NCI-H524 treated with DMSO at 0.1 percent for 48 hours (cell line): ENCODE results near the gene CIAPIN1.

Experiments used
- DNase-seq: peaks from one replicate; lab custom pipeline; 2025; lab: John Stamatoyannopoulos, UW

Gene CIAPIN1

DNA sequence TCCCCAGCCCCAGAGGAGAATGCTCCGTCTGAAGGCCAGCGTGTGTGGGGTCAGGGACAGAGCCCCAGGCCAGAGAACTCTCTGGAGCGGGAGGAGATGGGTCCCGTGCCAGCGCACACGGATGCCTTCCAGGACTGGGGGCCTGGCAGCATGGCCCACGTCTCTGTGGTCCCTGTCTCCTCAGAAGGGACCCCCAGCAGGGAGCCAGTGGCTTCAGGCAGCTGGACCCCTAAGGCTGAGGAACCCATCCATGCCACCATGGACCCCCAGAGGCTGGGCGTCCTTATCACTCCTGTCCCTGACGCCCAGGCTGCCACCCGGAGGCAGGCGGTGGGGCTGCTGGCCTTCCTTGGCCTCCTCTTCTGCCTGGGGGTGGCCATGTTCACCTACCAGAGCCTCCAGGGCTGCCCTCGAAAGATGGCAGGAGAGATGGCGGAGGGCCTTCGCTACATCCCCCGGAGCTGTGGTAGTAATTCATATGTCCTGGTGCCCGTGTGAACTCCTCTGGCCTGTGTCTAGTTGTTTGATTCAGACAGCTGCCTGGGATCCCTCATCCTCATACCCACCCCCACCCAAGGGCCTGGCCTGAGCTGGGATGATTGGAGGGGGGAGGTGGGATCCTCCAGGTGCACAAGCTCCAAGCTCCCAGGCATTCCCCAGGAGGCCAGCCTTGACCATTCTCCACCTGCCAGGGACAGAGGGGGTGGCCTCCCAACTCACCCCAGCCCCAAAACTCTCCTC is 64.5 kb downstream of the CIAPIN1 start:
- no peak for DNase-seq

- DNase-seq: no peak
Measured at GRCh38 chr16:57381791-57382534, 65.2 kb downstream of the CIAPIN1 start.

DNA sequence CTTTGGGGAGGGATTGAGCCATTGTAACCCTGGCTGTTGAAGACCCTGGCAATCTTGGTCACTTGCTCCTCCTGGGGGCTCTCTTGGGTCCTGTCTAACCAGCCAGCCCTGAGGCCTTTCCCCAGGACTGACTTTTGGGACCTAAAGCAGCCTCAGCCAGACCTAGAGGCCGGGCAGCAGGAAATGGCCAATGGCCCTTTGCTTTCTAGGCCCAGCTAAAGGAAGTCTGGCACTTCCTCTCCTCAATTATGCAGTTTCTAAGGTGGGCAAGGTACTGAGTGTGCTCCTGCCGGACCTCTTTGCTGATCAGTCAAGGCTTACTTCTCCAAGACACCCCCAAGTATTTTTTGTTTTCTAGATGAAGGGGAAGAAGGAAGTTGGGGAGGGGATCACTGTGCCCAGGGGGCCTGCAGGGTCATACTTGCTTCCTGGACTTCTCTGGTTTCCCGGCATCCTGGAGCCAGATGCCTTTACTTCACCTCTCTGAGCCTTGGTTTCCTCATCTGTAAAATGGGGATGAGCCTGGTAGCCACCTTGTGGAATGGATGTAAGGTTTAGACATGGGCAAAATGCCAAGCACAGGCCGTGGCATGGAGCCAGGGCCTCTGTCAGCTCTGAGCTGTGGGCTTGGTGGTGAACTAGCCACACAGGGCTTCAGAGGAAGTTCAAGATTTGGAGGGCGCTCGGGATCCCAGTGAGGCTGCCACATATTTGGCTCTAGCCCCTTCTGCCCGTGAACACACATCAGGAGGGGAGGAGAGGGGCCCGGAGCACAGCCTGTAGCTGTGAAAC is 66.3 kb downstream of the CIAPIN1 start:
- no peak for DNase-seq

DNA sequence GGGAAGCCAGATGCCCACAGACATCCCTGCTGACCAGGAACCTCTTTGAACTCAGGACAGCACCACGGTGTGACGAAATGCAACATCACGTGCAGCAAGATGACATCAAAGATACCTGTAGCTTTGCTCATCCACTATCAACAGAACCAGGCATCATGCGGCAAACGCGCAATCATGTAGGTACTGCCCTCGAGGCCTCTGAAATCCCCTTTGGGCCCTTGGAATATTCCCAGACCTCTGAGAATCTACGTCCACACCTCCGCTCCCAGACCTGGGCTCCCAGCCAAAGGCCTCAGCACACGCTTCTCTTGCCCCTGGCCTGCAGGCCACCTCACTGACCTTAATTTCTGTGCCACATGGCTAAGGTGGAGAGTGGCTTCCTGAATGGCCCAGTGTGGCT is 67.6 kb downstream of the CIAPIN1 start:
- no peak for DNase-seq
